ENCODE measurements around the gene TBC1D25. TPM values are rescaled to one million over a fixed set of nuclear protein-coding genes. Genes with fewer than 3 reads are reported as not detected.

The TBC1D25 gene
- total RNA-seq, 2 experiments from 2014 or later, result 26.7 to 30.5 TPM

GRCh38 chrX:48511560-48511959 lies 28.0 kb upstream of the TBC1D25 start:
- Histone ChIP-seq H3K4me3 (ENCODE audit: low read length) (no peak overlapping the region), H3K9me3 (ENCODE audit: control insufficient read depth in 1 of 2, insufficient read depth in 1 of 2, low read length in 2 of 2) (no peaks in the 10 kb centered on the region), H3K27me3 (ENCODE audit: control insufficient read depth in 1 of 2, insufficient read depth in 2 of 2, low read length in 2 of 2) (no peaks in the 10 kb centered on the region), H3K4me1 (ENCODE audit: insufficient read depth, low read length) (peaks cover 19% of the 10 kb centered on the region), H3K36me3 (ENCODE audit: insufficient read depth, low read length) (peaks cover 6% of the 10 kb centered on the region), H3K27ac (ENCODE audit: low read depth in 1 of 2, low read length in 2 of 2) (no peak overlapping the region)
- no peak for DNase-seq
- no peaks in the 10 kb centered on the region for H3K27me3 Mint-ChIP-seq
- H3K36me3 Mint-ChIP-seq (ENCODE audit: low read depth), result peaks cover 25% of the 10 kb centered on the region
- no peaks in the 10 kb centered on the region for H3K9me3 Mint-ChIP-seq
- ChIA-PET POLR2A (no interaction called here), CTCF (no interaction called here)
- TF ChIP-seq CTCF (IDR thresholded peaks at IDR 0.05), result no peak
- peaks cover 26% of the 10 kb centered on the region for H3K4me1 Mint-ChIP-seq (ENCODE audit: low read depth)
- ATAC-seq (ENCODE audit: poor library complexity), result no peak
- H3K4me3 Mint-ChIP-seq, result no peak overlapping the region
- H3K27ac Mint-ChIP-seq, result no peak overlapping the region
- intact Hi-C loops (cut with DNase I, micrococcal nuclease), result no loop called here

- Histone ChIP-seq H3K9me3 (ENCODE audit: control insufficient read depth in 1 of 2, insufficient read depth in 1 of 2, low read length in 2 of 2) (no peaks in the 10 kb centered on the region), H3K27me3 (ENCODE audit: control insufficient read depth in 1 of 2, insufficient read depth in 2 of 2, low read length in 2 of 2) (no peaks in the 10 kb centered on the region), H3K36me3 (ENCODE audit: insufficient read depth, low read length) (peaks cover 6% of the 10 kb centered on the region), H3K27ac (ENCODE audit: low read depth in 1 of 2, low read length in 2 of 2) (no peak overlapping the region), H3K4me1 (ENCODE audit: insufficient read depth, low read length) (peaks cover 25% of the 10 kb centered on the region), H3K4me3 (ENCODE audit: low read length) (no peak overlapping the region)
- TF ChIP-seq CTCF (IDR thresholded peaks at IDR 0.05), result no peak
- Mint-ChIP-seq H3K4me1 (ENCODE audit: low read depth) (peaks cover 26% of the 10 kb centered on the region), H3K27me3 (no peaks in the 10 kb centered on the region), H3K27ac (no peak overlapping the region), H3K9me3 (no peaks in the 10 kb centered on the region), H3K4me3 (no peak overlapping the region), H3K36me3 (ENCODE audit: low read depth) (peaks cover 25% of the 10 kb centered on the region)
- no peak for ATAC-seq (ENCODE audit: poor library complexity)
- CTCF ChIA-PET, result no interaction called here
- no peak for DNase-seq
- POLR2A ChIA-PET, result no interaction called here
- intact Hi-C loops (cut with DNase I, micrococcal nuclease), result no loop called here
Measured at GRCh38 chrX:48512371-48512935, 27.1 kb upstream of the TBC1D25 start.

- Mint-ChIP-seq H3K4me1 (ENCODE audit: low read depth) (peaks cover 22% of the 10 kb centered on the region), H3K27ac (no peak overlapping the region), H3K36me3 (ENCODE audit: low read depth) (peaks cover 25% of the 10 kb centered on the region), H3K27me3 (no peaks in the 10 kb centered on the region), H3K4me3 (no peak overlapping the region), H3K9me3 (no peaks in the 10 kb centered on the region)
- DNase-seq (no peak), ATAC-seq (ENCODE audit: poor library complexity) (no peak)
- no peaks in the 10 kb centered on the region for H3K27me3 ChIP-seq (ENCODE audit: control insufficient read depth in 1 of 2, insufficient read depth in 2 of 2, low read length in 2 of 2)
- no peaks in the 10 kb centered on the region for H3K9me3 ChIP-seq (ENCODE audit: control insufficient read depth in 1 of 2, insufficient read depth in 1 of 2, low read length in 2 of 2)
- H3K4me3 ChIP-seq (ENCODE audit: low read length), result no peak overlapping the region
- intact Hi-C loops (cut with DNase I, micrococcal nuclease), result no loop called here
- H3K36me3 ChIP-seq (ENCODE audit: insufficient read depth, low read length), result peaks cover 6% of the 10 kb centered on the region
- no peak overlapping the region for H3K27ac ChIP-seq (ENCODE audit: low read depth in 1 of 2, low read length in 2 of 2)
- TF ChIP-seq CTCF (IDR thresholded peaks at IDR 0.05), result no peak
- peaks cover 17% of the 10 kb centered on the region for H3K4me1 ChIP-seq (ENCODE audit: insufficient read depth, low read length)
- ChIA-PET POLR2A (no interaction called here), CTCF (no interaction called here)
Measured at GRCh38 chrX:48513670-48514069, 25.8 kb upstream of the TBC1D25 start.

All from CD4-positive, alpha-beta T cell (primary cell).